ENCODE measurements around the gene CYBC1.

- TF ChIP-seq CTCF (IDR thresholded peaks at IDR 0.05 in 4 of 5, conservative IDR thresholded peaks at IDR 0.05 in 1 of 5) (no peak), POLR2A (IDR thresholded peaks at IDR 0.05) (no peak)
Measured at GRCh38 chr17:82419540-82419939, 31.0 kb downstream of the CYBC1 start.
